ENCODE measurements around the gene INPP5D.

Gene INPP5D

GRCh38 chr2:233076749-233077148 lies 16.6 kb downstream of the INPP5D start:
- no peaks in the 10 kb centered on the region for H3K9me3 ChIP-seq (ENCODE audit: insufficient read depth, low read length)
- peak overlapping the region; percentile 55 for H3K9ac ChIP-seq (ENCODE audit: low read length)
- peak overlapping the region; percentile 81 for H3K4me2 ChIP-seq (ENCODE audit: low read depth, low read length, poor library complexity, severe bottlenecking)
- peaks cover 89% of the 10 kb centered on the region for H3F3A ChIP-seq (ENCODE audit: insufficient read depth)
- H3K27me3 ChIP-seq (ENCODE audit: low read length), result no peaks in the 10 kb centered on the region
- H3K9me2 ChIP-seq (replicated peaks; ENCODE audit: insufficient read depth, low read length), result no peaks in the 10 kb centered on the region
- TF ChIP-seq CTCF (IDR thresholded peaks at IDR 0.05; ENCODE audit: insufficient read depth, low read length, poor library complexity, severe bottlenecking), result no peak
- peak overlapping the region; percentile 1 for H3K4me3 ChIP-seq (ENCODE audit: insufficient read depth, low read length, poor library complexity, severe bottlenecking)
- peak overlapping the region; percentile 97 for H3K27ac ChIP-seq (ENCODE audit: low read depth, low read length)
- H4K20me1 ChIP-seq (ENCODE audit: low read depth, low read length), result no peaks in the 10 kb centered on the region
- no peak overlapping the region for H2AFZ ChIP-seq (ENCODE audit: low read depth, low read length, severe bottlenecking)
- H3K79me2 ChIP-seq (ENCODE audit: insufficient read depth, low read length), result peaks cover 50% of the 10 kb centered on the region
- H3K36me3 ChIP-seq (ENCODE audit: low read length), result peaks cover 11% of the 10 kb centered on the region

GRCh38 chr2:233079473-233079877 lies 19.3 kb downstream of the INPP5D start:
- H3K79me2 ChIP-seq (ENCODE audit: insufficient read depth, low read length), result peaks cover 48% of the 10 kb centered on the region
- H4K20me1 ChIP-seq (ENCODE audit: low read depth, low read length), result no peaks in the 10 kb centered on the region
- H3F3A ChIP-seq (ENCODE audit: insufficient read depth), result peaks cover 86% of the 10 kb centered on the region
- peak overlapping the region; percentile 57 for H3K9ac ChIP-seq (ENCODE audit: low read length)
- H3K36me3 ChIP-seq (ENCODE audit: low read length), result 0 out of 2 replicates have a peak, but pooled peaks cover 4% of the 10 kb centered on the region
- H3K9me2 ChIP-seq (replicated peaks; ENCODE audit: insufficient read depth, low read length), result no peaks in the 10 kb centered on the region
- TF ChIP-seq EZH2phosphoT487 (conservative IDR thresholded peaks at IDR 0.05; ENCODE audit: low read length), result no peak
- TF ChIP-seq CTCF (IDR thresholded peaks at IDR 0.05; ENCODE audit: insufficient read depth, low read length, poor library complexity, severe bottlenecking), result no peak
- H3K27ac ChIP-seq (ENCODE audit: low read depth, low read length), result peak overlapping the region; percentile 93
- no peaks in the 10 kb centered on the region for H3K9me3 ChIP-seq (ENCODE audit: insufficient read depth, low read length)
- no peak overlapping the region for H3K4me3 ChIP-seq (ENCODE audit: insufficient read depth, low read length, poor library complexity, severe bottlenecking)
- H2AFZ ChIP-seq (ENCODE audit: low read depth, low read length, severe bottlenecking), result no peak overlapping the region
- H3K4me2 ChIP-seq (ENCODE audit: low read depth, low read length, poor library complexity, severe bottlenecking), result peak overlapping the region; percentile 70
- H3K27me3 ChIP-seq (ENCODE audit: low read length), result no peaks in the 10 kb centered on the region

DNA sequence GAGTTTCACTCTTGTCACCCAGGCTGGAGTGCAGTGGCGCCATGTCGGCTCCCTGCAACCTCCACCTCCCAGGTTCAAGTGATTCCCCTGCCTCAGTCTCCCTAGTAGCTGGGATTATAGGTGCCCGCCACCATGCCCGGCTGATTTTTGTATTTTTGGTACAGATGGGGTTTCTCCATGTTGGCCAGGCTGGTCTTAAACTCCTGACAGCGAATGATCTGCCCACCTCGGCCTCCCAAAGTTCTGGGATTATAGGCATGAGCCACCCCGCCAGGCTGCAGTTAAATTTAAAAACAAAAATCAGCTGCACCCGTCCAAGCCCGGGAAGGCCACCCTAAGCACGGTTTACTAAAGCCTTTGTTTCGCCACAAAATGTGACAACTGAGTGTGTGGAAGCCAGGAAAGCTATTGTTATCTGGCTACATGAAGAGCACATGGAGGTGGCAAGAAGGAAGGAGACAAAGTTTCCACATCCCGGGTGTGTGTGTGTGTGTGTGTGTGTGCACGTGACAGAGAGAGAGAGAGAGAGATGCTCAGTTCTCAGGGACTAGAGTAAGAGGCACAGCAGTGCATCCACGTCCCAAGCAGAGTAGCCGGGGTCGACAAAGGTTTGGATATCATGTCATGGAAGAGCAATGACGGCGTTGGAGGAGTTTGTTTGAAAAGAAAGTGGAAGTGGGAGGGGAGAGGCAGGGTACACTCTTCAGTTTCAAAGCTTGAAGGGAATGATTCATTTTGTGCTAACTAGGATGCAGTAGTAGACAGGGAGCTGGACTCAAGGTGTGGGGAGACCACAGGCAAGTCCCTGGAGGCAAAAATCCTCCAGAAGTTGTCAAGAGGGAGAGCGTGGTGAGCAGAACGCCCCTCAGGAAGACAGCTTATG lies 20.1 kb downstream of the INPP5D start:
- peak overlapping the region; percentile 57 for H3K9ac ChIP-seq (ENCODE audit: low read length)
- TF ChIP-seq EZH2phosphoT487 (conservative IDR thresholded peaks at IDR 0.05; ENCODE audit: low read length) (no peak), CTCF (IDR thresholded peaks at IDR 0.05; ENCODE audit: insufficient read depth, low read length, poor library complexity, severe bottlenecking) (no peak)
- H3K4me3 ChIP-seq (ENCODE audit: insufficient read depth, low read length, poor library complexity, severe bottlenecking), result no peak overlapping the region
- H3K36me3 ChIP-seq (ENCODE audit: low read length), result 0 out of 2 replicates have a peak, but pooled peaks cover 4% of the 10 kb centered on the region
- no peaks in the 10 kb centered on the region for H3K9me3 ChIP-seq (ENCODE audit: insufficient read depth, low read length)
- H3K27me3 ChIP-seq (ENCODE audit: low read length), result no peaks in the 10 kb centered on the region
- H3F3A ChIP-seq (ENCODE audit: insufficient read depth), result peaks cover 86% of the 10 kb centered on the region
- H4K20me1 ChIP-seq (ENCODE audit: low read depth, low read length), result no peaks in the 10 kb centered on the region
- H3K4me2 ChIP-seq (ENCODE audit: low read depth, low read length, poor library complexity, severe bottlenecking), result peak overlapping the region; percentile 70
- no peaks in the 10 kb centered on the region for H3K9me2 ChIP-seq (replicated peaks; ENCODE audit: insufficient read depth, low read length)
- H3K79me2 ChIP-seq (ENCODE audit: insufficient read depth, low read length), result peaks cover 48% of the 10 kb centered on the region
- peak overlapping the region; percentile 93 for H3K27ac ChIP-seq (ENCODE audit: low read depth, low read length)
- no peak overlapping the region for H2AFZ ChIP-seq (ENCODE audit: low read depth, low read length, severe bottlenecking)

Data from SU-DHL-6 (cell line).